Measurements from ENCODE around the gene ADIPOR2.

GRCh38 chr12:1732914-1733313 is 42.0 kb downstream of the ADIPOR2 start:
- TF ChIP-seq CTCF (IDR thresholded peaks at IDR 0.05) (no peak), POLR2A (IDR thresholded peaks at IDR 0.05) (no peak)
